RWPE1 (cell line): ENCODE measurements around the gene OXTR.
A peak's percentile ranks its signal among the peaks of the same experiment; 100 is the strongest.

Experiments
- CTCF ChIA-PET: fragments of 350-600 bp; sonication (Branson Sonifier 250); formaldehyde crosslinking; extraction: SDS; loops from one replicate; lab custom pipeline; 2021; lab: Yijun Ruan, JAX
- POLR2A ChIA-PET: fragments of 400-600 bp; formaldehyde crosslinking; extraction: SDS; loops from one replicate; lab custom pipeline; 2020; ENCODE audit warnings: antibody characterized with exemption; ENCODE audit not compliant: low non-redundant PET; lab: Yijun Ruan, JAX
- DNase-seq: peaks from one replicate; pipeline ENCODE4 v3.0.0; 2012; ENCODE audit warnings: low spot score
- H3K27ac ChIP-seq: fragments of 450-650 bp; 2 replicates; pipeline ENCODE4 v1.5.1; 2017
- TF ChIP-seq, protein P1 (sequence below): fragments of 450-650 bp; conservative IDR thresholded peaks from 2 replicates; pipeline ENCODE4 v1.5.1; 2017; ENCODE audit warnings: low read depth, mild to moderate bottlenecking

OXTR gene

DNA sequence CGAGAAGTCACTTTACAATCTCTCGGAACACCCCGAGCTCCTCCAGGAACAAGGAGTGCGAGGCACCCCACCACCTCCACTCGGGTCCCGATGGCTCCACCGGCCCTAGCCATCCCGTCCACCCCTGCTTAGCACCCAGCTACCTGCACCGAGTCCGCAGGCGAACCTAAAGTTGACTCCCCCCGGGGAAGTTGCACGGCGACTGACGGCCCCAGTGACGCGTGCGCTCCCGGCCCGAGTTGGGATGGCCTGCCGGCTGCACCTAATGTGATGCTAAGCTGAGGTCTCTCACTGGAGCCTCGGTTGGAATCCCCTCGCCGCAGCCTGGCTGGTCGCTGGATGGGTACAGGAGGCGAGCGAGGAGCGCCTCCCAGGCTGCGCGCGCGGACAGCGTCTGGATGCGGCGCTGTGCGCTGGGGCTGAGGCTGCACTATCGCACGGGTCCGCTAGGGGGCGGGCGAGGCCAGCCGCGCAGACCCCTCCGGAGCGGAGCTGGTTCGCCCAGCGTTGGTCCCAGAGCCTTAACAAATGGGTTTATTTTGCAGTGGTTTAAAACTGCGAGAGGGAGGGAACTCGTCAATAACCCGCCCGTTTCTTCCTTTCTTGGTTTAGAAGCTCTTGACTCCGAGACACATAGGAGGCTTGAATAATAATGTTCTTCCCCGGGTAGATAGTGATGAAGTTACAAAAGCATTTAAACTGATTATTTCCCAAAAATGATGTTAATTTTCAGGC lies at the start of gene OXTR:
OXTR (minus strand) TSS at position 526 of the 735 bp plus-strand sequence. CDS start 1,426 bp downstream, outside the sequence.
- DNase-seq = peak; percentile 70
- ChIA-PET CTCF (interaction anchor here (0.5 to 2.0 kb wide), 23 partner anchors 9 to 500 kb away, joined by 3 to 10 read pairs (median 3); no protein-coding TSS in a partner anchor), POLR2A (interaction anchor here (0.7 kb wide), 1 partner anchor 10 kb away, joined by 3 read pairs; no protein-coding TSS in a partner anchor)
- TF ChIP-seq, protein P1, sequence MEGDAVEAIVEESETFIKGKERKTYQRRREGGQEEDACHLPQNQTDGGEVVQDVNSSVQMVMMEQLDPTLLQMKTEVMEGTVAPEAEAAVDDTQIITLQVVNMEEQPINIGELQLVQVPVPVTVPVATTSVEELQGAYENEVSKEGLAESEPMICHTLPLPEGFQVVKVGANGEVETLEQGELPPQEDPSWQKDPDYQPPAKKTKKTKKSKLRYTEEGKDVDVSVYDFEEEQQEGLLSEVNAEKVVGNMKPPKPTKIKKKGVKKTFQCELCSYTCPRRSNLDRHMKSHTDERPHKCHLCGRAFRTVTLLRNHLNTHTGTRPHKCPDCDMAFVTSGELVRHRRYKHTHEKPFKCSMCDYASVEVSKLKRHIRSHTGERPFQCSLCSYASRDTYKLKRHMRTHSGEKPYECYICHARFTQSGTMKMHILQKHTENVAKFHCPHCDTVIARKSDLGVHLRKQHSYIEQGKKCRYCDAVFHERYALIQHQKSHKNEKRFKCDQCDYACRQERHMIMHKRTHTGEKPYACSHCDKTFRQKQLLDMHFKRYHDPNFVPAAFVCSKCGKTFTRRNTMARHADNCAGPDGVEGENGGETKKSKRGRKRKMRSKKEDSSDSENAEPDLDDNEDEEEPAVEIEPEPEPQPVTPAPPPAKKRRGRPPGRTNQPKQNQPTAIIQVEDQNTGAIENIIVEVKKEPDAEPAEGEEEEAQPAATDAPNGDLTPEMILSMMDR = peak; percentile 99
- H3K27ac ChIP-seq = no peak within 1 kb of the TSS

DNA sequence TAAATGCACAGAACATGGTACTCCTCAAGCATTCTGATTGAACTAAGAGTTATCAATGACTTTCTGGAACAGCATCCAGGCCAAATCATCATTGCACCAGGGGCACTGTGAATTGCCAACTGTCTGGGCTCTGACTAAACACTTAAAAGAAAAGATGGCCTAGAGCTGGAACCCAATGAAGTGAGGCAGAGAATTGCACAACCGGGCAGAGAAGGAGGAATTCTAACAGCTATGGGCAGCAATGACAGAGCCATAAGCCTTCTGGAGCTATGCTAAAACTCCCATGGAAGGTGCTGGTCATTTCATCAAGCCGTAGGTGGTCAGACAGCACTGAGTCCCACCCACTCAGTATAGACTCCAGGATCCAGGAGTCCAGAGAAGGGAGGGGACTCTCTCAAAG lies 48.1 kb upstream of the OXTR start:
- DNase-seq = no peak
- POLR2A ChIA-PET = no interaction called here
- H3K27ac ChIP-seq = no peak overlapping the region
- CTCF ChIA-PET = no interaction called here
- TF ChIP-seq, protein P1 = no peak

DNA sequence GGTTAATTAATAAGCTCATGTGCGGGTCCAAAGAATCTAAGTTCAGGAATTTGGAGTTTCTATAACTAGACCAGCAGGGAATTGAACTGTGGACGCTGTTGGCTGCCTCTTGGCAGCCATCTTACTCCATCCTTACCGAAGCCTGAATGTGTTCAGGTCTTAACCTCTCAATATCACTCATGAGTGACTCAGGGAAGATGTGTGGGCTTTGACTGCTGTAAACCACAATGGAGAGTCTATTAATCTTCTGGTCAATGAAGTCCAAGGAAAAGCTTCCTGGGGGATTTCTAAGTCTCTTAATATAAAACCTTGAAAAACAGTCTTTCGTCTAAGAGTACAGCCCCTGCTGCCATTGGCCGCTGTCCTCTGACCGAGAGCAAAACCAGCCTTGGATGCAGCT lies 46.7 kb upstream of the OXTR start:
- ChIA-PET POLR2A (no interaction called here), CTCF (no interaction called here)
- DNase-seq = no peak
- TF ChIP-seq, protein P1 = no peak
- no peak overlapping the region for H3K27ac ChIP-seq

DNA sequence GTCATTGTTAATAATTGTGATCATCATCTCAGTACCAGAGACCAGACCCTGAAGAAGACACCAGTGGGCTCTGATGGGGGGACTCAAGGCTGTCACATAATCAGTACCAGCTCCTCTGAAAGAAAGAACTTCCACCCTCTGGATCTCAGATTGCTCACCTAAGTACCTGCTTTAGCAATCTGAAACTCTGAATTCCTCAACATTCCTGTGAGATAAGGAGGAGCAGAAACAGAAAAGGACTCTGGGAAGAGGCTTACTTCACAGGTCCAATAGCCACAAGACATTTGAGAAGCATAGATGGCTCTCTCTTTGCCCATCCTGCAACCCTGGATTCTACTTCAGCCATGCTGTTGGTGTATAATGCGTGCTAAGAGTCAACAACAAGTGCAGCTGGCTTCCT lies 44.0 kb upstream of the OXTR start:
- DNase-seq = no peak
- no peak overlapping the region for H3K27ac ChIP-seq
- ChIA-PET CTCF (interaction anchor here (0.6 kb wide), 1 partner anchor 35 kb away, joined by 4 read pairs; no protein-coding TSS in a partner anchor), POLR2A (no interaction called here)
- TF ChIP-seq, protein P1 = no peak

DNA sequence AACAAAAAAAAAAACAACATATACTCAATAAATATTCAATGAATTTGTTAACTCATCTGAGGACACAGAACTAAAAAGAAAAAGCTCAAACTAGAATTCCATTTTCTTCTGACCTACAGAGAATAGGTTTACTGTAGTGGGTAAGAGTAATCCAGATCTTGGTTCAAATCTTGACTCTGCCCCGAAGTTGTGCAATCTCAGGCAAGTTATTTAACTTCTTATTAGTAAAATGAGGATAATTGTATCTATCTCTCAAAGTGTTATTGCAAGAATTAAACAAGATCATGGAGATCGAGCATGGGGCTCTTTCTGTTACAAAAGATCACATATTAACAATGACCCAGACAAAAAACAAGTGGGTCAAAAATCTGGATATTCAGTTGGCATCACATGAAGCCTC lies 41.1 kb upstream of the OXTR start:
- no peak for DNase-seq
- ChIA-PET CTCF (no interaction called here), POLR2A (no interaction called here)
- no peak overlapping the region for H3K27ac ChIP-seq
- TF ChIP-seq, protein P1 = no peak

DNA sequence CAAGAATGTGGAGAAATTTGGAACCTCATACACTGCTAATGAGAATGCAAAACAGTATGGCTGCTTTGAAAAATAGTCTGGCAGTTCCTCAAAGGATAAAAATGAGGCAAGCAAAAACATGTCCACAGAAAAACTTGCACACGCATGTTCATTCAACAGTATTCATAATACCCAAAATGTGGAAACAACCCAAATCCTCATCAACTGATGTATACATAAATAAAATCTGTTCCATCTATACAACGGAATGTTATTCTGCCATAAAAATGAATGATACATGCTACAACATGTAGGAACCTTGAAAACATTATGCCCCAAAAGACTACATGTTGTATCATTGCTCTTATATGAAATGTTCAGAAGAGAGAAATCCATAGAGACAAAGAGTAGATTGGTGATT lies 36.4 kb upstream of the OXTR start:
- POLR2A ChIA-PET = no interaction called here
- TF ChIP-seq, protein P1 = no peak
- no peak for DNase-seq
- CTCF ChIA-PET = no interaction called here
- no peak overlapping the region for H3K27ac ChIP-seq
